GM18526 (cell line): ENCODE data around the gene LSM12.

ENCODE experiments used
- POLR2A ChIP-seq: IDR thresholded peaks from 3 replicates; pipeline ENCODE4 v1.6.1; 2011; ENCODE audit not compliant: insufficient read length; ENCODE audit errors: extremely low read depth

Gene LSM12

GRCh38 chr17:44070455-44071197 lies 4.2 kb upstream of the LSM12 start, which contains the start of gene G6PC3:
TSS of gene G6PC3 (plus strand) at chr17:44070735. CDS start at chr17:44070966, 231 bp downstream.
- peak; percentile 75 for TF ChIP-seq POLR2A

GRCh38 chr17:44069974-44070454 lies 3.5 kb upstream of the LSM12 start:
- no peak for TF ChIP-seq POLR2A

DNA sequence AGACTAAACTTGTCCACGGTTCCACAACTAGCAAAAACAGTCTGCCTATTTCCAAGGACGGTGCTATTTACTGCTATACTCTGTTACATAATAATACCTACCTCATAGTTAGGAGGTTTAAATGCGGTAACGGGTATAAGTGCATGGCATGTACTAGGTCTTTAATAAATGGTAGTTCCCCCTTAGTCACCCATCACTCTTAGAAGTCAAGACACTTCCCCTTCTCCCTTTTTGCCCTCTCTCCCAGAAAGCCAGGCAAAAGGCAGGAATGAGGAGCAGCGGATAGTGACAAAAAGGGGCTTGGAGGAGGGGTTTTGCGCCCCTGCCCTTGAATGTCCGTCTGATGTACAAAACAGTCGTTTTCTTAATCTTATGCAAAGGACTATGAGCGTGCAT lies 1.1 kb upstream of the LSM12 start:
- no peak for TF ChIP-seq POLR2A

DNA sequence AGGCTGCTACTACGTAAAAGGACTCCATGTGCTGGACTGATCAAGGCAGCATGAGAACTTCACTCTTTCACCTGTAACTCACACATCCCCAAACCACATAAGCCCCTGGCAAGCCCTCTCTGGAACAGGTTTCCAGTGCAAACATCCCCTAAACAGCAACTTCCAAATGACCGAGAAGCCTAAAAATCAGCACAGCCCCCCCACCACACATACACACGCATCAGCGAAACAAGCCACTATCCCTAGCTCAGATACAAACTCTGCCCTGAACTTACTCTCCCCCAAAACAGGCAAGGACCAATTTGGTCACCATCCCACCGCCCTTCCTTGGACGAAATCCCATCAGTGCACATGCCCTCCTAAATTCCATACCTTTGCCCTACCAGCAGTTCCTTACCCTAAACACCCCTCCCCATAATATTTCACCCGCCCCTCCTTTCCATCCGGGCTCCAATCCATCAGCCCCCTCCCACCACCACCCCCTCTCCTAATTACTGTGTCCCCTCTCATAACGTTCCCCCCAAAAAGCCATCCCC lies 735 bp downstream of the LSM12 start:
- TF ChIP-seq POLR2A = no peak

DNA sequence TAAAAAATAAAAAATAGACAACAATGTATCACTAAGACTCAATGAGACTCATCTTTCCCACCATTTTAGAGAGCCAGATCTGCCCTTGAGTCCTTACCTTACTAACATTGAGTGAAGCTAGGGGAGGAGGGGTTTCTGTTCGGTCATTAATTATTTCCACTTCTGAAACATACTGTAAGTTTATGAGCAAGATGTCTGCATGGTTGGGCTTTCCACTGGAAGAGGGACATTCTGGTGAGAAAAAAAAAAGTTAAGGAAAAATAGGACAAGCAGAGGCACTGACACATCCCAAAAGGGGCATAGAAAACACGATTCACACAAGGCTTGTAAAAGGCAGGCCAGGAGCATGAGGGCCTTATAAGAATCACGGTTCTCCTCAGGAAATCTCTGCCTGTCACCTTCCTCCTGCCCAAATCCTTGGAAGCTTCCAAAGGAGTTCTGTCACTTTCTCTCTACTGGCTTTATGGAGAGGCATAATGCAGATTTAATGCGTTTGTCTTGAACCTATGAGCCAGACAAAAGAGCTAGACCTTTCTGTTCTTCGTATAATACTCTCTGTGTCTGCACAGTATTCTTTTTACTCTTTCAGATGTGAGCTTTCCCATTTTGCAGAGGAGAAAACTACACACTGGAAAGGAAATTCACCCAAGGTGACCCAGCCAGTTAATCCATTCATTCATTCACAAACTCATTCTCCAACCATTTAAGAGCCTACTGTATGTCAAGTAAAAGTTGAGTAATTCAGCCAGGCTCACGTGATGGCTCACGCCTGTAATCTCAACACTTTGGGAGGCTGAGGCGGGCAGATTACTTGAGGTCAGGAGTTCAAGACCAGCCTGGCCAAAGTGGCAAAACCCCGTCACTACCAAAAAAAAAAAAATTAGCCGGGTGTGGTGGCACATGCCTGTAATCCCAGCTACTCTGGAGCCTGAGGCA lies 2.5 kb downstream of the LSM12 start:
- no peak for TF ChIP-seq POLR2A

- no peak for TF ChIP-seq POLR2A
Observed at GRCh38 chr17:44062871-44063270, 3.6 kb downstream of the LSM12 start.

- TF ChIP-seq POLR2A = no peak
Observed at GRCh38 chr17:44061446-44061845, 5.0 kb downstream of the LSM12 start.

- TF ChIP-seq POLR2A = no peak
Observed at GRCh38 chr17:44059101-44059892, 7.2 kb downstream of the LSM12 start.

GRCh38 chr17:44053125-44053872 lies 13.2 kb downstream of the LSM12 start:
- no peak for TF ChIP-seq POLR2A

DNA sequence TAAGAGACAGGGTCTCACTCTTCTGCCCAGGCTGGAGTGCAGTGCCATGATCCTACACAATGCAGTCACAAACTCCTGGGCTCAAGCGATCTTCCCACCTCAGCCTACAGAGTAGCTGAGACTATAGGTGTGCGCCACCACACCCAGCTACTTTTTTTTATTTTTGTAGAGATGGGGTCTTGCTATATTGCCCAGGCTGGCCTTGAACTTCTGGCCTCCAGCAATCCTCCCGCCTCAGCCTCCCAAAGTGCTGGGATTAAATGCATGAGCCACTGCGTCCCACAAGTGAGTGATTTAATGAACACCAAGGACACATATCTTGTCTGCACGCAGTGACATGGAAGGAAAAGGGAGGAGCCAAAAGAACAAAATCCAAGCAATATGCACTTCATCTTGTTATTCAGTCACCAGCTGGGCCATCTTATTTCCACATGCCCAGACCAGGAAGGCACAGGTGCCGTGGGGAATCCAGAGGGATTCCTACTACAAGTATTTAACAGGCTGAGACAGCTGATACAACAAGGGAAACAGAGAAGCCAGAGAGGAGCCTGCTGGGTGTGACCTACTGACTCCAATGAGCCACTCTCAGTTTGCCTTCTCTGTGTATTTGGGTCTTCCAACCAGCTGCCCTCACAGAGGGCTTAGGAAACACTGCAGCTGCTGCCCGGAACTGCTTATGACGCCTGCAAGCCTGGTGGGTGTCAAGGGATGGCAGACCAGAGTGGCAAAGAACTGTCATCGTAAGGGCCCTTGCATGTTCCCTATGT lies 17.0 kb downstream of the LSM12 start:
- TF ChIP-seq POLR2A = no peak

GRCh38 chr17:44045486-44045885 lies 21.0 kb downstream of the LSM12 start:
- TF ChIP-seq POLR2A = no peak

DNA sequence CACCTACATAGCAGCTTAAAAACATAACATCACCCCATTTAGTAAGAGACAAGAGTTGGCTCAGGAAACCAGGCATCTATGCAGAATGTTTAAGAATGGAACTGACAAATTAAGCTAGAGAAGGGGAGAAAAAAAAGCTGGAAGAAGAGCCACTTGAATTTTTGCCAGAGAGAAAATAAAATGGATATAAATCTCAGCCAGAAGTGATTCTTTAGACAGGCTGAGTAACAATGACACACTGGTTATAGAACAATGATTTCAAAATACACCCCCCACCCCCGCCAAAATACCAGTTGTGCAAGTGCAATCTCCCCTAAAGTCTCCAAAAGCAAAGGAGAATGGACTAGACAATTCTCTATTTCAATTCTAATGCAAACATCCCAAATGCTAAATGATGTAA lies 22.4 kb downstream of the LSM12 start:
- TF ChIP-seq POLR2A = no peak

- no peak for TF ChIP-seq POLR2A
Observed at GRCh38 chr17:44043272-44043696, 23.2 kb downstream of the LSM12 start.

DNA sequence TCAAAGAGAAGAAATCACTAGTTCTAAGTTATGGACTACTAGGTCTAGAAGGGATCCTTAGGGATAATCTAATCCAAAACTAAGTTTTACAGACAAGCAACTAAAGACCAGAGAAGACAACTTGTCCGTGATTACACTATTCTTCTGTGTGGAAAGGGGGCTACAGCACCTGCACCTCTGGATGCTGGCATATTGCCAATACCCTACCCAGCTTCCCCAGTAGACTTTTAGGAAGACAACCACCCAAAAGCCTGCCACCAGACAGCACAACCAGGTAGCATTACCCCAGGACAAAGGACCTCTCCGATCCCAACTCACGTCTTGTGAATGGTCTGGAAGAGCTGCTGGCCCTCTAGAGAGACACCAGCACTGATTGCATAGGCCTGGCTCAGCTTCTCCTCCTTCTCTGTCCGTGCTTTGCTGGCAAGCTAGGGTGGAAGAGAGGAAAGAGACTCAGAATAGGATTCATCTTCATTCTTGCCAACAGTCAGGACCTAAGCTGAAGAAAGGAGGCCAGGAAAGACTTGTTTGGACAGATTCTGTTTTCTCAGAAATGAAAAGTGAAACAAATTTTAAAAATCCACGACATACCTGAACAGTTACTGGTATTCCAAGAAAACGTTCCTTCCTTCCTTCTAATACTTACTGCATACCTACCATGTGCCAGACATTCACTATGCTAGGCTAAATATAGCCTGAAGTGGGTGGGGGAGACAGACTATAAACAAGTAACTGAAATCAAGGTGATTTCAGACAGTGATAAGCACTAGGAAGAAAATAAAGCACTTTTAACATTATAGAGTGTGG lies 26.4 kb downstream of the LSM12 start:
- TF ChIP-seq POLR2A = no peak
